CD4-positive, alpha-beta T cell treated with Interleukin-21 for 1 hour (primary cell): Measurements from ENCODE around the gene PDE11A.
"Not testable (repeated sequence)": the region's sequence is repeated elsewhere in the genome, so short reads cannot be mapped to it uniquely, and the experiment has no call there.

Source experiments
- DNase-seq: peaks from one replicate; pipeline ENCODE4 v3.0.0-alpha.2; 2020

Gene PDE11A

DNA sequence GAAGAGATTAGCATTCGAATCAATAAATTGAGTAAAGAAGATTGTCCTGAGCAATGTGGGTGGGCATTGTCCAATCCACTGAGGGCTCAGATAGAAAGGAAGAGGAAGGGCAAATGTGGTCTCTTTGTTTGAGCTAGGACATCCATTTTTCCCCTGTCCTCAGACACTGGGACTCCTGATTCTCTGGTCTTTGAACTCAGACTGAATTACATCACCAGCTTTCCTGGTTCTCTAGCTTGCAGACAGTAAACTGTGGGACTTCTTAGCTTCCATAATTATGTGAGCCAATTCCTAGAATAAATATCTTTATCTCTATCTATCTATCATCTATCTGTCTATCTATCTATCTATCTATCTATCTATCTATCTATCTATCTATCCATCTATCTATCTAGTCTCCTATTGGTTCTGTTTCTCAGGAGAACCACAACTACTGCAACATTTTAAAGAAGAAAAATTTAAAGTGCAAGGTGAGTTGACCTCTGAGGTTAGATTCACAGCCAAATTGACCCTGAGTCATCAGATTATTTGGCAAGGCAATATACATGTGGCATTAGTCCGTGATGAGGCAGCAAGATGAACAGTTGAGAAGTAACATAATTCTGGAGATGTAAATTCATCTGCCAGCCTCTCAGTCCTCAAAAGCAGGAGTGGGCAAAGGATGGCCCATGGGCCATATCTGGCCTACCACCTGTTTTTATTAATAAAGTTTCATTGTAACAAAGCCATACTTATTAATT, 191.4 kb downstream of the PDE11A start:
- DNase-seq: no peak

DNA sequence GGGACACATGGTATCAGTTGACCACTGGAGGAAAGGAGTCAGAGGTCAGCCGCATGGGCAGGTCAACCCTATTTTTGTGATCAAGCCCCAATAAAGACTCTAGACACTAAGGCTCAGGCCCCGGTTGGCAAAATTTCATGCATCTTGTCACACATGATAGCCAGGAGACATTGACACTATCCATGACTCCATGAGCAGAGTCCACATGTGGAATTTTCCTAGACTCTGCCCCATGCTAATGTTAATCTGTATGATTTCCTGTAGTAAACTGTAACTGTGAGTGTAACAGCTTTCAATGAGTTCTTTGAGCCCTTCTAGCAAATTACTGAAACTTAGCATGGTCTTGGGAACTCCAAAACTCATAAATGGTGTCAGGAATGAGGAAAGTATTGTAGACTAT, 192.3 kb downstream of the PDE11A start:
- DNase-seq: no peak

DNA sequence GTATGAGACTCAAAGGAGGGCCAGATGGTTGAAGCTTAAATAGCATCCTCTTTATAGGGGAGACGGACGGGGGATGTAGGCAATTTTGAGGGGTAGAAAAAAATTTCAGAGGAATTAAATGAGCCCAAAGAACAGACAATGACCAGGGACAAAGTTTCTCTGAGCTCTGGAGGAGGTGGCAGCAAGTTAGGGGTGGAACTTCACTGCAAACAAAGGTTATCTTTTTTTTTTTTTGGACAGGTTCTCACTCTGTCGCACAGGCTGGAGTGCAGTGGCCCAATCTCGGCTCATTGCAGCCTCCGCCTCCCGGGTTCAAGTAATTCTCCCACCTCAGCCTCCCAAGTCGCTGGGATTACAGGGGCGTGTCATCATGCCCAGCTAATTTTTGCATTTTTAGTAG, 195.6 kb downstream of the PDE11A start:
- no peak for DNase-seq

DNA sequence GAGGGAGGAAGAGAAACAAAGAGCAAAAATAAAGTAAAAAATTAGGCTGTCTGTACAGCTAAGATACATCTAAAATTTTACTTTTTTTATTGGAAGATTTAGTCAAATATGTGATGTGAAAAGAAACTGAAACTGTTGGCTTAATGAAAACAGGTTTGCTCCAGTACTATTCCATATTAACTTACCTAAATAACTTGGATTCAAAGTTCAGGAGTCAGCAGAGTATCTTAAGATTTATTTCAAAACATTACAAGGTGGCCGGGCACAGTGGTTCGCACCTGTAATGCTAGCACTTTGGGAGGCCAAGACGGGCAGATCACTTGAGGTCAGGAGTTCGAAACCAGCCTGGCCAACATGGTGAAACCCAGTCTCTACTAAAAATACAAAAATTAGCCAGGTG, 197.9 kb downstream of the PDE11A start:
- no peak for DNase-seq

DNA sequence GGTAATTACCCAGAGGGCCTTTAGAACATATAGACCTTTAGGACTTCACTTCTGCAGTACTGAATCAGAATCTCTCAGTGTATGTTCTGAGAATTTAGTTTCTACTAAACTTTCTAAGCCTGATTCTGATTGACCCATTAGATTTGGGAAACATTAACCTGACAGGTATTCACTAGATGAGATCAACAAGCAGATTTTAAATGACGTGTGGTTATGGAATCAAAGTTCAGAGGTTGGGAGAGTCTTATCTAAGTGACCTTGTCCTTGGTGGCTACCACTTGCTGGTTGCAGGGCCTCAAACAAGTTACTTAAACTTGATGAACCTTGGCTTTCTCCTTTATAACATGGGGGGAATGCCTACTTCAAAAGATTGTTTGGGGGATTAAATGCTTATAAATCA, 198.7 kb downstream of the PDE11A start:
- no peak for DNase-seq

DNA sequence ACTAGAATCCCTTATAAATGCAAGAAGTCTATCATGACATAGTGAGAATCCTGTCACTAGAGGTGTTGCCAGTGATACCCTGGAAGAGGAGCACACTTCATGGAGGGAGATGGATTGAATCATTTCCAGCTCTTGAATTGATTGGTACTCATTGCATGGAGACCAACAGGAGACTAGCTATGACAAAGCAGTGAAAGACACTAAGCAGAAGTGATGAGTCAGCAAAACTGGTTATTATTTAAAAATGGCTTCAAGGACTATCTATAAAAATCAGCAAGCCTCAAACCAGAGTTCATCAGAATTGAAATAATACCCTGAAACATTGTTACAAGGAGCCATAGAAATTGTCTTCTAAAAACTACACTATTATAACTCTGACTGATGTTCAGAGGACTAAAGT, 200.3 kb downstream of the PDE11A start:
- DNase-seq: no peak

DNA sequence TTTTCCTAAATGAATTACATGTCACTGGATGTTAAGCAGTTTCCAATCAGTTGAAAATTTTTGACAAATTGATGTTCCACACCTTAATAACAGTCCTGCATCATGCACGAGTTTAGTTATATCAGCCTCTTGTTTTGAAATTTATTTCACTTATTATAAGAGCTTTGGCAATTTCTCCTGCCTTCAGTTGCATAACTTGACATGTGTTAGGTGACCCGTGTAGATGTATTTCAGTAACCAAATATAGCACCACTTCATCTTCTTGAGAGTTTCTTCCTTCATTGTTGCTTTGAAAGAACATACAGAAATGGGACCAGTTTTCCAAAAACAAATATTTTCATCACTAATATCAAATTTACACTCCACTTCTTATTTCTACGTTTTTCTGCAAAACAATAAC, 202.7 kb downstream of the PDE11A start:
- no peak for DNase-seq

DNA sequence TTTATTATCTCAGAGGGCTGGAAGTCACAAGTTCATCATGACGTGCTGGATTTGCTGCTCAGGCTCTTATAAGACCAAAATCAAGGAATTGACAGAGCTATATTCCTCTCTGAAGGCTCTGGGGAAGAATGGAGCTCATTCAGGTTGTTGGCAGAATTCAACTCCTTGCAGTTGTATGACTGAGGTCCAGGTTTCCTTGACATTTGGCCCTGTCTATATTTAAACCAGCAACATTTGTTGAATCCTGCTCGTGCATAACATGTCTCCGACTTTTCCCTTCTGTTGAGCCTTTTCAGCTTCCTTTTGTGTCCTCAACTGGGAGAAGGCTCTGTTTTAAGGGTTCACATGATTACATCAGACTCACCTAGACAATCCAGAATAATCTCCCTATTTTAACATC, 203.4 kb downstream of the PDE11A start:
- DNase-seq: no peak

DNA sequence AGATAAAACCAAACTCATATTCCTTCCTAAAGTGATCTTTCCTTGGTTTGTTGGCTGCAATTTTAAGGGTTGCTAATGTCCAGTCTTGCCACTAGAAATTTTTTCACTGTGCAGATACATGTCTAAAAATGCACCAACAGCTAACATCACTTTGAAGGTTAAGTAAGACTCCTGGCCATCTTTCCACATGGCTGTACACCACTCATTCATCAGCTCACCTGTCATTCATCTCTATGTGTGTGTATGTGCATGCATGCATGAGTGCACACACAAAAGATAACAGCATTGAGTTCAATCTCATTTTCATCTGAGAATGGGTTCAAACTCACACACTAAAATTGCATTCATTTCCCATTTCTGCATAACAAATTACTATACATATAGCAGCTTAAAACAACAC, 203.8 kb downstream of the PDE11A start:
- DNase-seq: no peak

DNA sequence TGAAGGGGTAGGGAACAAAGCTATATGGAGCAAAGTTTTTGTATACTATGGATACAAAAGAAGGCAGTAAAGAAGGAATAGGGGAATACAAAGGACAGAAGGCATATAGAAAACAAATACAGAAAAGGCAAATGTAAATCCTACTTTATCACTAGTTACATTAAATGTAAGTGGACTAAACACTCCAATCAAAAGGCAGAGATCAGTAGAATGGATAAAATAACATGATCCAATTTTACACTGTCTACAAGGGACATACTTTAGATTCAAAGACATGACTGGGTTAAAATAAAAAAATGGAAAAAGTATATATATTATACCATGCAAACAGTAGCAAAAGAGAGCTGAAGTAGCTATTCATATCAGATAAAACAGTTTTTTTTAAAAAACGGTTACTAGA, 215.0 kb downstream of the PDE11A start:
- no peak for DNase-seq

DNA sequence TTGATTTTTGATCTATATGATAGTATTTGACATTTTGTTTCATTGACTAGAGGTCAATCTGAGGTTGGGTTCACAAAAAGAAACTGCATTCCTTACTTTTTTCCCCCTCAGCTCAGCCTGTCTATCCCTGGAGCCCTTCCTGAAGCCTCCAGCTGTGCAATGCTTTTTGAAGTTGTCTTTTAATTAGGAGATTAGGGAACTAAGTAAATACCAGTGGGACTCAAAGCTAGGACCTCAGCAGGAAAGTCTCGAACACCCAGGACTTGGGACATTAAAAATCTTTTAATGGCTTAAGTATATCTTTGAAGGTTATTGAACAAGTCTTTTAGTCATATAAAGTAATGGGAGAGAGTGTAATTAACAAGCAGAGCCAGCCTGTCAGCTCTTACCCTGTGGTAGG, 220.2 kb downstream of the PDE11A start:
- DNase-seq: no peak

DNA sequence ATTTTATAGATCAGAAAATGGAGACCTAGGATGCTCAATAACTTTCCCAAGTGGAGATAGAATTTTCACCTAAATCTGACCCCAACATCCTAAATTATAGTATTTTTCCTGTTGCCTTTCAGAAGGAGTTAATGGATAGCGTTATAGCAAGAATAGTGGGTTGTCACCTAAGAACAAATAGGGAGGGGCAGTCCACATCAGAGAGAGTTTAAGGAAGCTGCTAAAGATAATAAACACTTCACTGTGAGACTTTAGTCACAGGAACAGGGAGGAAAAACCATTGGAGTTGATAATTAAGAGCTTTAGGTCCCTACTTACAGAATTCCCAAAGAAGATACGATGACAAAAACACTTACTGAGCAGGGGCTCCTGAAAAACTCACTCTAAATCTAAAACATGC, 229.4 kb downstream of the PDE11A start:
- no peak for DNase-seq

DNA sequence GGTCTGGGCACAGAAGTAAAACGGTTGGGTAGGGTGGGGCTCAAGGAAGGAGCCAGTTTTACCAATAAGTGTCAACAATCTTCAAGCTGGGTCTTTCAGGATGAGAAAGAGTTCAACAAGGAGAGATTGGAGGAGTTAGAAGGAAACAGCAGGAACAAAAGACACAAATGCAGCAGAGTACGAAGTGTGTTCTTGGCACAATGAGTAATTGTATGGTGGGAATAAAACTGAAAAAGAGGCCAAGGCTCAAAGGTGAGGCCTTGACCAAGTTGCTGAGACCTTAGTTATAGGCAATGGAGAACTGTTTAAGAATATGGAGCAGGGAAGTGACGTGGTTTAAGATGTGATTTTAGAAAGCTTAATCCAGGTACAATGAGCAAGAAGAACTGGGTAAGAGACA, 230.3 kb downstream of the PDE11A start:
- DNase-seq: no peak

DNA sequence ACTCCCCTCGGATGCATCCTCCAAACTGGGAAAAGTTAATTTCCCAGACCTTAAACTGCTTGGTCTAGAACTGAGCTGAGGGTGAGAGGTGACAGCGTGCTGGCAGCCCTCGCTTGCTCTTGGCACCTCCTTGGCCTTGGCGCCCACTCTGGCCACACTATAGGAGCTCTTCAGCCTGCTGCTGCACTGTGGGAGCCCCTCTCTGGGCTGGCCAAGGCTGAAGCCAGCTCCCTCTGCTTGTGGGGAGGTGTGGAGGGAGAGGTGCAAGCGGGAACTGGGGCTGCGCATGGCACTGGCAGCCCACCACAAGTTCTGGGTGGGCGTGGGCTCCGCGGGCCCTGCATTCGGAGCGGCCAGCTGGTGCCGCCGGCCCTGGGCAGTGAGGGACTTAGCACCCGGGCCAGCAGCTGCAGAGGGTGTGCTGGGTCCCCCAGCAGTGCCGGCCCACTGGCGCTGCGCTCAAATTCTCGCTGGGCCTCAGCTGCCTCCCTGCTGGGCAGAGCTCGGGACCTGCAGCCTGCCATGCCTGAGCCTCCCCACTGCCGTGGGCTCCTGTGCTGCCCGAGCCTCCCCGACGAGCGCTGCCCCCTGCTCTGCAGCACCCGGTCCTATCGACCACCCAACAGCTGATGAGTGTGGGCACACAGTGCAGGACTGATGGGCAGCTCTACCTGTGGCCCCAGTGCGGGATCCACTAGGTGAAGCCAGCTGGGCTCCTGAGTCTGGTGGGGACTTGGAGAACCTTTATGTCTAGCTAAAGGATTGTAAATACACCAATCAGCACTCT, 237.0 kb downstream of the PDE11A start:
- DNase-seq: not testable (repeated sequence)

DNA sequence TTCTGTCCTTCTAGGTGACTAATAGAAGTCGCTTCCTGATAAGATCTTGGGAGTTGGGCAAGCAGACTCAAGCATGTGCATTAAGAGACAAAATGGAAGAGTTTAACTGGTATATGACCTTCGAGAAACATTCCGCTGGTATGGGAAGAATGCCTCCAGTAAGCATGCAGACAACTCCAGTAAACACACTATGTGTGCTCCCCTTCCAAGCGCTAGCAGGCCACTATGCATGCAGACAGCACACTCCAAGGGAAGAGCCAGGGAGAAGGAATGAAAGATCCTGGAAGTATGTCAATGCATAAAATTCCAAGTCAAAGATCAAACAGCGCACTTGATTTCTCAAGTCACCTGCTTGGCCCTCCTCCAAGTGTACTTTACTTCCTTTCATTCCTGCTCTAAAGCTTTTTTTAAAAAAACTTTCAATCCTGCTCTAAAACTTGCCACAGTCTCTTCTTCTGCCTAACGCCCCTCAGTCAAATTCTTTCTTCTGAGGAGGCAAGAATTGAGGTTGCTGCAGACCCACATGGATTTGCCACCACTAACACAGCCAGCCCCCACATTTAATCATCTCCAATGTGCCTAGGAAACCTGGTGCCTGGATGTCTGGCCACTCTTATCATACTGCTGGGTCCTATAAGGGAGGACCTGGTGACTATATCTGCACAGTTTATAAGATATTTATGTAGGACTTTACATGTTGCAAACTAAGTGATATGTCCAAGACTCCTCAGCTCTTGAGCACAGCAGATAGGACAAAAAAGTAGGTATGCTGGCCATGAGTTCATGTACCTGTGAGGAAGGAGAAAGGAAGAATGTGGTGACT, 239.8 kb downstream of the PDE11A start:
- no peak for DNase-seq

DNA sequence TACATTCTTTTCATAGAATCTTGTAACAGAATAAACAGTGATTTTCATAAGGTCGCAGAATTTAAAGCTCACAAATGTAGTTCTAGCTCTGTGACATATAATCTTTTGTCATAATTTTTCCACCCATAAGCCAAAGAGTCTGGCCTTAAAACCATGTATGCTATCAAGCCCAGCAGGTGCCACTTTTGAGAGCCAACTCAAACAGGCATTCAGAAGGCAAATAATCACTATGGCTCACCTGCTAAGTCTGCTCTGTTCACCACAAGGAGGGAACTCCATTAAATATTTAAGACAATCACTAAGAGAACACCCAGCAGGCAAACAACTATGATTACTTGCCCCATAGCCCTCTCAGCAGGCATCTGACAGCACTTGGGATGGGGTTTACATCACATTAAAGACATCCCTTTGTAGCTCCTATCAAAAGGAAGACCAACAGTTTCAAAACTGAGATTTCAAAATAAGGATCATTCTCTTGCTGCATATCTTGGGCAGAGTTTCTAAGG, 241.6 kb downstream of the PDE11A start:
- no peak for DNase-seq

DNA sequence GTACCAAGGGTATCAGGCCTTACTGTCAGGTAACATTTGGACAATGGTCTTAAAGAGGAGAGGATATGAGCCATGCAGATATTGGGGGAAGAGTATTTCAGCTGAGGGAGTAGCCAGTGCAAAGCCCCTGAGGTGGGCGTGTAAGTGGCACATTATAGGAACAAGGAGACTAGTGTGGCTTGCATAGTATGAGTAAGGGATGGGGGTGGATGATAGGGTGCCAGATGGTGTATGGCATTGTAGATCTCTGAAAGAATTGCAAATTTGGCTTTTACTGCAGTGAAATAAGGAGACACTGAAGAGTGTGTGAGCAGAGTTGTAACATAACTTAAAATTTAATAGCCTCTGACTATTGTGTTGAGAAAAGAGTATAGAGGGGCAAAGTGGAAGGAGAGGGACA, 244.0 kb downstream of the PDE11A start:
- DNase-seq: no peak

DNA sequence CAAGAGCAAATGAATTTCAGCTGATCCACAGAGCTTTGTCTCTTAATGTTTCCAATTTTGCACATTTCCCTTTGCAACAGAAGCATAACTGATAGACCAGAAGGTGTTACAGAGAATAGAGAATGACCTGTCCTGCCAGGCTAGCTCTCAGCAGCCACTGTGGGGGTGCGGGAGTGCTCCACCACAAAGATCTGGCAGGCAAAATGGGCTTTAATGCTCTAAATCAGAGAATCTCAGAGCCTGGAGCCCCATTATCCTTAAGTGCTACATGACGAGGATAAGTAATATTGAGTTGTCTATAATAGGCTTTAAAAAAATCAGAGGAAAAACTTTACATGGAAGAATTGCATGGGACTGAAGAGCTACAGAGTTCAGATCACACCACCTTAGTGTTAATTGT, 245.7 kb downstream of the PDE11A start:
- DNase-seq: no peak

DNA sequence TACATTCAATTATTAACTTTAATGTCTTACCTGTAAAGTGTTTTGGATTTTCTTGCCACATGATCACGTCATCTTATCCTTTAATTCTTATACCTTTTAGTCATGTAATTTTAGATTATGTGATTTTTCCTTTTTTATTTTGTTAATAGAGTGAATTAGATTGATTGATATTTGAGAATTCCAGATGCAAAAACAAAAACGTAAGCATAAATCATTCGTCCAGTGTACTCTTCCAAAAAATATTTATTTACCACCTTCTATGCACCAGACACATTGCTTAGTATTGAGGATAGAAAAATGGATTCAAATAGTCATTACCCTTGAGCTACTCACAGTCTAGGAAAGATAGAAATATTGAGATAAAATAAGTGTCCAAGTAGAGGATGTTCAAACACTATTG, 249.6 kb downstream of the PDE11A start:
- DNase-seq: no peak

DNA sequence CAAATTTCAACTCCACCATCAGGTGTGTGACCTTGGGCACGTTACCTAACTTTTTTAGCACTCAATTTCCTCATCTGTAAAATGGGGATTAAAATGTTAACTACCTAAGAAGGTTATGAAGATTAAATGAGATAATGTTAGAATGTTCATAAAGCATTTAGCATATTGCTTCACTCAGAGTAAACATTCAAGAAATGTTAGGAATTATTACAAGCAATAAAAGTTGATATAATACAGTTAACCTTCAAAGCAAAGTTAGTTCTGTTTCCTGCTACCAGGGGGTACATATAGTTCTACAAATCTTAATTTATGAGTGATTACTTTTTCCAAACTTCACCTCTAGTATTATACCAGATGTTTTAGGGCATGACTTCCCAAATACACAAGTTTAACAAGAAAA, 254.2 kb downstream of the PDE11A start:
- no peak for DNase-seq

DNA sequence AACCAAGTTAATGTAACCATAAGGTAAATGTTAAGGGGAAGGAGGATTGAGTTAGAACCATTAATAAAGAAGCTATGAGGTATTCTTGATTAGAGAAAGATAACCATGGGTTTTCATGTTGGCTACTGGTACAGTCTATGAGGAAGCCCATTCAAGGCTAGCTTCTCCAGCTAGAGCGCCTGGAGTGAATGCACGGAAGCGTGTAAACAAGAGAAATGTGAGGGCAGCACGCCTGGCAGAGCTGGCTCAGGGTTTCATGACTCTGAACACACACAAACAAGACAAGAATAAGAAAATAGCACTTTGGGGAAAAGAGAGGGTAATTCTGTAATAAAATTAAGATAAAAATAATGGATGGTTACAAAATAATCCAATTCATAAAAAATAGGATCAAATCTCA, 255.3 kb downstream of the PDE11A start:
- DNase-seq: no peak

DNA sequence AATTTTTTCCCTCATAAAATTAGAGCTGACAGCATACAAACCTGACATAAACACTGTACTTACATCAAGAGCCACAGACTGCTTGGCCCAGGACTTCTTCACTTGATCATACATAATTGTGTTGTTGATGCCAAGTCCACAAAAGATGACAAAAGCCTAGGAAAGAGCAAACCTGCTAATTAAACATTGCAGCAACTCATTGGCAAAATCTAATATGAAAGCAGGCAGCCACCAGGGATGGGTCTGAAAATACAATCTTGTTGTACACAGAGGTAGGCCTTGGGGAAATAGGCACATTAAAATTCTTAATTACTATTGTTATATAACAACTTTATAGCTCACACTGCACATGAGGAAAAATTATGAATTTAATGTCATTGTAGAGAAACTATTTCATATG, 255.8 kb downstream of the PDE11A start:
- no peak for DNase-seq

DNA sequence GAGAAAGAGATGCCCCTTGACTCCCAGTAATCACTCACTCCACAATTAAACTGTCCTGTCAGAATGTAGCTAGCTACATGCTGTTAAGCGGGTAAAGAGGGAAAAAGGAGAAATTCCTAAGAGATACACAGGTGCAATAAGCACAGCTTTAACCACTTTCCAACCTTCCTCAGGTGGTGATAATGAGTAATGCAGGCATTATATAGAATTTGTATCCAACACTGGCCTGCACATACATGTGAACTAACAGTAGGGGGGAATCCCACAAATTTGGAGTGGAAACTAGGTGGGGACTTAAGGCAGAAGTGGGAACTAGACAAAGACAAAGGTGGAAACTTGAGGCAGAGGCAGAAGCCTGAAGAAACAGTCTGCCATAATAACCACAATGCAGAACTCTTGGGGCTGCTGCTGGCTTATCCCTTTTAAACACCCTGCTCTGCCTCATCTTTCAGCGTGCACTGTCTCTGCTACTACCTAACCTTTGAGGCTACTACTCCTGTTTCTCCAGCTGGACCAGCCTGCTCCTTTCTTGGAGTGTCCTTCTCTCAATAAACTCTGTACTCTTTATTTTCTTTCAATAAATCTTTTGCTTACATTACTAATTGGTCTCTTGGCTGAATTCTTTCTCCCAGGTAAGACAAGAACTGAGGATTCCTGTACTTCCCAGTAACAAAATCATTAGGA, 259.7 kb downstream of the PDE11A start:
- no peak for DNase-seq
